ENCODE measurements around the gene TMEM267.
"Not testable (repeated sequence)": the region's sequence is repeated elsewhere in the genome, so short reads cannot be mapped to it uniquely, and the experiment has no call there.

The TMEM267 gene

GRCh38 chr5:43433382-43433781, 50.3 kb downstream of the TMEM267 start:
- no peak overlapping the region for H3K4me3 ChIP-seq (ENCODE audit: low read length)
- H3K9ac ChIP-seq (ENCODE audit: low read length), result no peak overlapping the region
- no peaks in the 10 kb centered on the region for H3K9me3 ChIP-seq (ENCODE audit: control insufficient read depth, low read length)
- no peaks in the 10 kb centered on the region for H3K27me3 ChIP-seq (ENCODE audit: control insufficient read depth, insufficient read depth, low read length)
- peaks cover 18% of the 10 kb centered on the region for H3K4me1 ChIP-seq (ENCODE audit: control insufficient read depth, insufficient read depth, low read length)
- H3K36me3 ChIP-seq (ENCODE audit: control insufficient read depth, insufficient read depth, low read length), result no peaks in the 10 kb centered on the region

- Histone ChIP-seq H3K9me3 (ENCODE audit: control insufficient read depth, low read length) (no peaks in the 10 kb centered on the region), H3K36me3 (ENCODE audit: control insufficient read depth, insufficient read depth, low read length) (no peaks in the 10 kb centered on the region), H3K4me1 (ENCODE audit: control insufficient read depth, insufficient read depth, low read length) (peaks cover 18% of the 10 kb centered on the region), H3K4me3 (ENCODE audit: low read length) (no peak overlapping the region), H3K9ac (ENCODE audit: low read length) (no peak overlapping the region), H3K27me3 (ENCODE audit: control insufficient read depth, insufficient read depth, low read length) (no peaks in the 10 kb centered on the region)
Measured at GRCh38 chr5:43432486-43433375, 50.9 kb downstream of the TMEM267 start.

GRCh38 chr5:43429706-43430105, 54.0 kb downstream of the TMEM267 start:
- no peaks in the 10 kb centered on the region for H3K27me3 ChIP-seq (ENCODE audit: control insufficient read depth, insufficient read depth, low read length)
- no peaks in the 10 kb centered on the region for H3K9me3 ChIP-seq (ENCODE audit: control insufficient read depth, low read length)
- peaks cover 26% of the 10 kb centered on the region for H3K4me1 ChIP-seq (ENCODE audit: control insufficient read depth, insufficient read depth, low read length)
- H3K36me3 ChIP-seq (ENCODE audit: control insufficient read depth, insufficient read depth, low read length), result no peaks in the 10 kb centered on the region
- H3K9ac ChIP-seq (ENCODE audit: low read length), result no peak overlapping the region
- no peak overlapping the region for H3K4me3 ChIP-seq (ENCODE audit: low read length)

DNA sequence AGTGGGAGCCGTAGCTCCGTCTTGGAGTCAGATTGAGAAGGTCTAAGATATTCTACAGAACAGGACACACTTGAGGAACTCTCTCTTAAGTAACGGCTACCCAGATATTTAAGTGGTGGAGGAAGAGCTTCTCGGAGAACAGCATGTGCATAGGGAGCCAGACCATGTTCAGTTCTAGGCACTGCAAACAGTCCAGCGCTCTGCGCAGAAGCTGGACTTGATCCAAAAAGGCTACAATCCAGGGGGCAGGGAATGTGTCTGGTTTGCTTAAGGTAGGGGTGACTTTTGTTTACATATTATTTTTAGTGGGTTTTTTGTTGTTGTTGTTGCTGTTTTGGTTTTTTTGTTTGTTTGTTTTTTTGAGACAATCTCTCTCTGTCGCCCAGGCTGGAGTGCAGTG, 54.6 kb downstream of the TMEM267 start:
- Histone ChIP-seq H3K9ac (ENCODE audit: low read length) (no peak overlapping the region), H3K9me3 (ENCODE audit: control insufficient read depth, low read length) (no peaks in the 10 kb centered on the region), H3K4me3 (ENCODE audit: low read length) (no peak overlapping the region), H3K36me3 (ENCODE audit: control insufficient read depth, insufficient read depth, low read length) (no peaks in the 10 kb centered on the region), H3K27me3 (ENCODE audit: control insufficient read depth, insufficient read depth, low read length) (no peaks in the 10 kb centered on the region), H3K4me1 (ENCODE audit: control insufficient read depth, insufficient read depth, low read length) (peaks cover 26% of the 10 kb centered on the region)

DNA sequence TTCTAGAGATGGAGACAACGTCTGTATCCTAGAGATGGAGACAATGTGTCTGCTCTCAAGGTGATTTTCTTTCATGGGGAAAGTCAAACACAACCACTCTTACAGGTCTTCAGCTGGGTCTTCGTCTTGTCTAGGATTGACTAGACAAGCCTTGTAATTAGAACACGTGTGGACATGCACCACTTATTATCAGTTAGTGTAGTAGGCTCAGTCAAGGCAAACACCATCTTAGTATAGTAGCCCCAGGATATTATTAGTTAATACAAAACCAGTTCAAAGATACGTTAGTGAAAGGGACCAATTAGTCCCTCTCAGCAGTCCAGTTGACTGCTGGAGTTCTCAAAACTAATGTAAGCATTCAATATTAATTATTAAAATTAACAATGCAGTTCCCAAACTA, 56.4 kb downstream of the TMEM267 start:
- no peak overlapping the region for H3K4me3 ChIP-seq (ENCODE audit: low read length)

DNA sequence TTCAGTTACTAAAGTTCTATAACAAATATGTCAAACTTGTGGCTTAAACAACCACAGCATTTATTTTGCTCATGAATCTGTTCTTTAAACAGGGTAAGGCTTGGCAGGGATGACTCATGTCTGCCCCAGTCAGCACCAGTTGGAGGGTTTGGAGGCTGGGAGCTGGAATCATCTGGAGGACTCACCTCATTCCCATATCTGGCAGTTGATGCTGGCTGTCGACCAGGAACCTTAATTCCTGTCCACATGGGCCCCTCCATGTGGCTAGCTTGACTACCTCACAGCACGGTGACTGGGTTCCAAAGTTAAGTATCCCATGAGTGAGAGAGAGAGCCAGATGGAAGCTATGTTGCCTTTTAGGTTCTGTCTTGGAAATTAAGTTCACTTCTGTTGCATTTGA, 57.7 kb downstream of the TMEM267 start:
- H3K9ac ChIP-seq (ENCODE audit: low read length), result no peak overlapping the region
- peaks cover 24% of the 10 kb centered on the region for H3K4me1 ChIP-seq (ENCODE audit: control insufficient read depth, insufficient read depth, low read length)
- H3K36me3 ChIP-seq (ENCODE audit: control insufficient read depth, insufficient read depth, low read length), result no peaks in the 10 kb centered on the region
- H3K9me3 ChIP-seq (ENCODE audit: control insufficient read depth, low read length), result no peaks in the 10 kb centered on the region
- no peaks in the 10 kb centered on the region for H3K27me3 ChIP-seq (ENCODE audit: control insufficient read depth, insufficient read depth, low read length)
- no peak overlapping the region for H3K4me3 ChIP-seq (ENCODE audit: low read length)

More for the DNA sequence above, 56.4 kb downstream of the TMEM267 start:
- Histone ChIP-seq H3K36me3 (ENCODE audit: control insufficient read depth, insufficient read depth, low read length) (no peaks in the 10 kb centered on the region), H3K27me3 (ENCODE audit: control insufficient read depth, insufficient read depth, low read length) (no peaks in the 10 kb centered on the region), H3K9ac (ENCODE audit: low read length) (no peak overlapping the region), H3K9me3 (ENCODE audit: control insufficient read depth, low read length) (no peaks in the 10 kb centered on the region), H3K4me1 (ENCODE audit: control insufficient read depth, insufficient read depth, low read length) (peaks cover 18% of the 10 kb centered on the region)

GRCh38 chr5:43423086-43423485, 60.6 kb downstream of the TMEM267 start:
- not testable (repeated sequence) for H3K9me3 ChIP-seq (ENCODE audit: control insufficient read depth, low read length); H3K36me3 ChIP-seq (ENCODE audit: control insufficient read depth, insufficient read depth, low read length); H3K9ac ChIP-seq (ENCODE audit: low read length); H3K4me3 ChIP-seq (ENCODE audit: low read length); H3K27me3 ChIP-seq (ENCODE audit: control insufficient read depth, insufficient read depth, low read length)
- peaks cover 25% of the 10 kb centered on the region for H3K4me1 ChIP-seq (ENCODE audit: control insufficient read depth, insufficient read depth, low read length)

- peaks cover 25% of the 10 kb centered on the region for H3K4me1 ChIP-seq (ENCODE audit: control insufficient read depth, insufficient read depth, low read length)
- H3K9me3 ChIP-seq (ENCODE audit: control insufficient read depth, low read length), result no peaks in the 10 kb centered on the region
- H3K36me3 ChIP-seq (ENCODE audit: control insufficient read depth, insufficient read depth, low read length), result no peaks in the 10 kb centered on the region
- H3K4me3 ChIP-seq (ENCODE audit: low read length), result no peak overlapping the region
- H3K9ac ChIP-seq (ENCODE audit: low read length), result peak overlapping the region; percentile 44
- H3K27me3 ChIP-seq (ENCODE audit: control insufficient read depth, insufficient read depth, low read length), result no peaks in the 10 kb centered on the region
Measured at GRCh38 chr5:43422143-43422542, 61.5 kb downstream of the TMEM267 start.

DNA sequence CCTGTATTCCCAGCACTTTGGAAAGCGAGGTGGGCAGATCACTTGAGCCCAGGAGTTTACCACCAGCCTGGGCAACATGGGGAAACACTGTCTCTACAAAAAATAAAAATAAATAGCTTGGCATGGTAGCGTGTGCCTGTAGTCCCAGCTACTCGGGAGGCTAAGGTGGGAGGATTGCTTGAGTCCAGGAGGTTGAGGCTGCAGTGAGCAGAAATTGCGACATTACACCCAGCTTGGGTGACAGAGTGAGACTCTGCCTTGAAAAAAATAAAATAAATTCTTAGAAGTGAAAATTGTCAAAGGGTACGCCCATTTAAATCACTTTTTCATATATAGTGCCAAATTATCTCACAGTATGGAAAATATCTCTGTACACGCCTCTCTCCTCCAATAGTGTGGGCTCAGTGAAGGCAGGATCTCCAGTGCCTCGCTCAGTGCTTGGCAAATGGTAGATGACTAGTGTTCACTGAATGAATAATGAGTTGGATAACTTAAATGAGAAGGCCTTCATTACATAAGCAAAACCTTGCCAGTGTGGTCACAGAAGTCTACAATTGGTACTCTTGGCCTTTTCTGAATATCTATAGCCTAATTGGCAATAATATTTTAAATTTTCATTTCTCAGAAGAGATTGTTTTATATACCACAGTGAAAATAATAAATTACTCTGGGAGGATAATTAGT, 62.1 kb downstream of the TMEM267 start:
- Histone ChIP-seq H3K36me3 (ENCODE audit: control insufficient read depth, insufficient read depth, low read length) (no peaks in the 10 kb centered on the region), H3K27me3 (ENCODE audit: control insufficient read depth, insufficient read depth, low read length) (no peaks in the 10 kb centered on the region), H3K9ac (ENCODE audit: low read length) (peak overlapping the region; percentile 44), H3K4me3 (ENCODE audit: low read length) (no peak overlapping the region), H3K4me1 (ENCODE audit: control insufficient read depth, insufficient read depth, low read length) (peaks cover 30% of the 10 kb centered on the region), H3K9me3 (ENCODE audit: control insufficient read depth, low read length) (no peaks in the 10 kb centered on the region)

DNA sequence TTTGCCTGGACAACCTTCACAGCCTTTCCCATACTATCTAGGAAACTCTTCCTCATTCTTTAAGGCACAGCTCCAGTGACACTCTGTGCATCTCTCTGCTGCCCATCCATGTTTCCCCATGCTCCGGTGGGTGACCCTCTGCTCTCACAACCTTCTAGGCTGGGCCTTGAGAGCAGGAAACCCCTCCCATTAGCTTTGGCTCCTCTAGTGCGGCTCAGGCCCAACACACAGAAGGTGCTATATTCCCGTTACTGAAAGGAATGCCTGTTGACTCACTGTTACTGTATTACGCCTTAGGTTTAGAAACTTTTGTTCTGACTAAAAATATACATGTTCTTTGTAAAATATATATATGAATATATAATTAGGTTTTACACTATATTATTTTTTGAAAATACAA, 63.4 kb downstream of the TMEM267 start:
- Histone ChIP-seq H3K9ac (ENCODE audit: low read length) (no peak overlapping the region), H3K36me3 (ENCODE audit: control insufficient read depth, insufficient read depth, low read length) (no peaks in the 10 kb centered on the region), H3K4me3 (ENCODE audit: low read length) (no peak overlapping the region), H3K27me3 (ENCODE audit: control insufficient read depth, insufficient read depth, low read length) (no peaks in the 10 kb centered on the region), H3K4me1 (ENCODE audit: control insufficient read depth, insufficient read depth, low read length) (peaks cover 30% of the 10 kb centered on the region), H3K9me3 (ENCODE audit: control insufficient read depth, low read length) (no peaks in the 10 kb centered on the region)

- peaks cover 30% of the 10 kb centered on the region for H3K4me1 ChIP-seq (ENCODE audit: control insufficient read depth, insufficient read depth, low read length)
- no peaks in the 10 kb centered on the region for H3K27me3 ChIP-seq (ENCODE audit: control insufficient read depth, insufficient read depth, low read length)
- H3K9me3 ChIP-seq (ENCODE audit: control insufficient read depth, low read length), result no peaks in the 10 kb centered on the region
- no peaks in the 10 kb centered on the region for H3K36me3 ChIP-seq (ENCODE audit: control insufficient read depth, insufficient read depth, low read length)
- no peak overlapping the region for H3K4me3 ChIP-seq (ENCODE audit: low read length)
- H3K9ac ChIP-seq (ENCODE audit: low read length), result no peak overlapping the region
Measured at GRCh38 chr5:43418561-43418960, 65.1 kb downstream of the TMEM267 start.

- Histone ChIP-seq H3K9ac (ENCODE audit: low read length) (no peak overlapping the region), H3K36me3 (ENCODE audit: control insufficient read depth, insufficient read depth, low read length) (no peaks in the 10 kb centered on the region)
Measured at GRCh38 chr5:43416803-43417394, 66.8 kb downstream of the TMEM267 start.

More at GRCh38 chr5:43416803-43417394, 66.8 kb downstream of the TMEM267 start:
- peaks cover 34% of the 10 kb centered on the region for H3K4me1 ChIP-seq (ENCODE audit: control insufficient read depth, insufficient read depth, low read length)
- no peaks in the 10 kb centered on the region for H3K9me3 ChIP-seq (ENCODE audit: control insufficient read depth, low read length)
- H3K27me3 ChIP-seq (ENCODE audit: control insufficient read depth, insufficient read depth, low read length), result no peaks in the 10 kb centered on the region
- H3K4me3 ChIP-seq (ENCODE audit: low read length), result no peak overlapping the region

Data from mucosa of stomach (tissue), 1 donor.